Loucy (cell line): Measurements from ENCODE around the gene PPFIBP2.

Experiments used
- EZH2phosphoT487 ChIP-seq: fragments of 200-600 bp; IDR thresholded peaks from 2 replicates; pipeline ENCODE4 v1.6.1; 2018; ENCODE audit warnings: antibody characterized with exemption, mild to moderate bottlenecking, moderate library complexity, borderline replicate concordance
- TF ChIP-seq, protein P1 (sequence below): fragments of 200-600 bp; sonication (generic); conservative IDR thresholded peaks from 2 replicates; pipeline ENCODE4 v1.5.1; 2014; ENCODE audit warnings: mild to moderate bottlenecking, antibody characterized with exemption, low read length

DNA sequence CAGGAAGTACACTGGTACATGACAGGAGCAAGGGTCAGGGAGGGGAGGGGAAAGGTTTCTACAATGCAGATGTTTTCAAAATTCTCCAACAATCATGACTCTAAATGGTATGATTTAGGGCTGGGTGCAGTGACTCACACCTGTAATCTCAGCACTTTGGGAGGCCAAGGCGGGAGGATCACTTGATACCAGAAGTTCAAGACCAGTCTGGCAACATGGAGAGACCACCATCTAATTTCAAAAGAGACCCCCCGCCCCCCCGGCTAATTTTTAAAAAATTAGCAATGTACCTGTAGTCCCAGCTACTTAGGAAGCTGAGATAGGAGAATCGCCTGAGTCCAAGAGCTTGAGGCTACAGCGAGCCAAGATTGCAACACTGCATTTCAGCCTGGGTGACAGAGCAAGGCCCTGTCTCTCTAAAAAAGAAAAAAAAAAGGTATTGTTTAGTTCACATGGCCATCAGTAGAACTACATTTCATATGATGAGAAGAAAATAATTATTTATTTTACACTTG lies 44.4 kb upstream of the PPFIBP2 start:
- TF ChIP-seq, protein P1, sequence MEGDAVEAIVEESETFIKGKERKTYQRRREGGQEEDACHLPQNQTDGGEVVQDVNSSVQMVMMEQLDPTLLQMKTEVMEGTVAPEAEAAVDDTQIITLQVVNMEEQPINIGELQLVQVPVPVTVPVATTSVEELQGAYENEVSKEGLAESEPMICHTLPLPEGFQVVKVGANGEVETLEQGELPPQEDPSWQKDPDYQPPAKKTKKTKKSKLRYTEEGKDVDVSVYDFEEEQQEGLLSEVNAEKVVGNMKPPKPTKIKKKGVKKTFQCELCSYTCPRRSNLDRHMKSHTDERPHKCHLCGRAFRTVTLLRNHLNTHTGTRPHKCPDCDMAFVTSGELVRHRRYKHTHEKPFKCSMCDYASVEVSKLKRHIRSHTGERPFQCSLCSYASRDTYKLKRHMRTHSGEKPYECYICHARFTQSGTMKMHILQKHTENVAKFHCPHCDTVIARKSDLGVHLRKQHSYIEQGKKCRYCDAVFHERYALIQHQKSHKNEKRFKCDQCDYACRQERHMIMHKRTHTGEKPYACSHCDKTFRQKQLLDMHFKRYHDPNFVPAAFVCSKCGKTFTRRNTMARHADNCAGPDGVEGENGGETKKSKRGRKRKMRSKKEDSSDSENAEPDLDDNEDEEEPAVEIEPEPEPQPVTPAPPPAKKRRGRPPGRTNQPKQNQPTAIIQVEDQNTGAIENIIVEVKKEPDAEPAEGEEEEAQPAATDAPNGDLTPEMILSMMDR: no peak
- no peak for TF ChIP-seq EZH2phosphoT487
